Activated CD4-positive, CD25-positive, alpha-beta regulatory T cell (primary cell): ENCODE results near the gene HNRNPLL.

Source experiments
- DNase-seq, 4 experiments: peaks; one replicate each; lab custom pipeline; 2025; lab: John Stamatoyannopoulos, UW

Gene HNRNPLL

GRCh38 chr2:38528008-38528442 lies 74.7 kb downstream of the HNRNPLL start:
- no peak for DNase-seq

GRCh38 chr2:38527338-38528007 lies 75.3 kb downstream of the HNRNPLL start:
- no peak for DNase-seq

- no peak for DNase-seq
Observed at GRCh38 chr2:38526195-38526594, 76.5 kb downstream of the HNRNPLL start.

- DNase-seq = no peak
Observed at GRCh38 chr2:38524580-38524979, 78.1 kb downstream of the HNRNPLL start.

- DNase-seq = no peak
Observed at GRCh38 chr2:38523728-38524437, 78.8 kb downstream of the HNRNPLL start.

GRCh38 chr2:38522754-38523349 lies 79.9 kb downstream of the HNRNPLL start:
- no peak for DNase-seq

GRCh38 chr2:38521835-38522234 lies 80.9 kb downstream of the HNRNPLL start:
- DNase-seq = no peak

- no peak for DNase-seq
Observed at GRCh38 chr2:38517284-38517683, 85.4 kb downstream of the HNRNPLL start.

- DNase-seq = no peak
Observed at GRCh38 chr2:38516526-38516925, 86.2 kb downstream of the HNRNPLL start.

GRCh38 chr2:38516122-38516521 lies 86.6 kb downstream of the HNRNPLL start:
- DNase-seq = no peak

- DNase-seq = no peak
Observed at GRCh38 chr2:38515155-38516074, 87.3 kb downstream of the HNRNPLL start.

- DNase-seq = no peak
Observed at GRCh38 chr2:38514603-38515154, 88.0 kb downstream of the HNRNPLL start.

GRCh38 chr2:38512211-38512610 lies 90.5 kb downstream of the HNRNPLL start:
- DNase-seq = no peak
